ENCODE measurements around the gene OR8G1.

DNA sequence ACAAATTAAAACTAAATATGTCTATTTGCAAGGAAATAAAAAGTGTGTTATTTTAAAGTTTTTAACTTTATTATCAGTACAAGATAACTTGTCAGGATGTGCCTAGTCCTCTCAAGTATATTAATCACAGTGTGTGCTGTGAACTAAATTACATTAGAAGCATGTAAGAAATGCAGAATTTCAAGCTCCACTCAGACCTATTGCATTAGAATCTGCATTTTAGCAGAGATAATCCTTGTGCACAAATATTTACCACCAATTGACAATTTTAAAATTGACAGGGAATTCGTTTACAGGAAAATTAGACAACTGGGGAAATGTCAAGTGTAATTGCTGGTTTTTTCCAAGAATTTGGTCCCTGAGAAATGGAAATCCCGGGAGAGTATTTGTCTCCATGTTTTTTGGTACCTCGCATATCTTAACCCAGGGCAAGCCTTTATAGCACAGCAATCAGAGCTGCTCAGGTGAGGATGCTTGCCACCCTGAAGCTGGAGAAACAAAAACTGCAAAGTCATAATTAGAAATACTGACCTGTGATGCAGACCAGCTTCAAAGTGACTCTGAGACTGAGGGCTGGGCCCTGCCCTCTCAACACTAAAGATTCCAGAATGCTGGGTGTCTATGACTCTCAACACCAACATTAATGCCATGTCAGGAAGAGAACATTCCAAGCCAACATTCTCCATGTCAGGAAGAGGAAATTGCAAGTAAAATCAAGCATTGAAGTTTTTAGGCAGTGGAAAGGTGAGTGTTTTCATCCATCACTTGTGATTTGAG is at the start of gene OR8G1:
- TF ChIP-seq POLR2AphosphoS5 (IDR thresholded peaks at IDR 0.05; ENCODE audit: control insufficient read depth, insufficient read depth, low read depth, low read length) (no peak), ZBTB7A (IDR thresholded peaks at IDR 0.05; ENCODE audit: borderline replicate concordance, control insufficient read depth, low read depth, low read length) (no peak), CREB1 (IDR thresholded peaks at IDR 0.05) (no peak), CREB1 (CRISPR knock-in tag; IDR thresholded peaks at IDR 0.05) (no peak), NONO (IDR thresholded peaks at IDR 0.05; ENCODE audit: low read depth in 2 of 2, low read length in 1 of 2) (no peak), RCOR1 (IDR thresholded peaks at IDR 0.05; ENCODE audit: borderline replicate concordance in 1 of 2, low read depth in 2 of 2, low read length in 2 of 2) (no peak), KLF6 (CRISPR knock-in tag; IDR thresholded peaks at IDR 0.05; ENCODE audit: borderline replicate concordance) (no peak), EZH2 (IDR thresholded peaks at IDR 0.05; ENCODE audit: borderline replicate concordance, low read depth, low read length) (no peak), CEBPB (tag; IDR thresholded peaks at IDR 0.05) (no peak)
- TF ChIP-seq, protein P1, sequence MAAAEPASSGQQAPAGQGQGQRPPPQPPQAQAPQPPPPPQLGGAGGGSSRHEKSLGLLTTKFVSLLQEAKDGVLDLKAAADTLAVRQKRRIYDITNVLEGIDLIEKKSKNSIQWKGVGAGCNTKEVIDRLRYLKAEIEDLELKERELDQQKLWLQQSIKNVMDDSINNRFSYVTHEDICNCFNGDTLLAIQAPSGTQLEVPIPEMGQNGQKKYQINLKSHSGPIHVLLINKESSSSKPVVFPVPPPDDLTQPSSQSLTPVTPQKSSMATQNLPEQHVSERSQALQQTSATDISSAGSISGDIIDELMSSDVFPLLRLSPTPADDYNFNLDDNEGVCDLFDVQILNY (CRISPR knock-in tag; IDR thresholded peaks at IDR 0.05), result no peak
- TF ChIP-seq, protein P2, sequence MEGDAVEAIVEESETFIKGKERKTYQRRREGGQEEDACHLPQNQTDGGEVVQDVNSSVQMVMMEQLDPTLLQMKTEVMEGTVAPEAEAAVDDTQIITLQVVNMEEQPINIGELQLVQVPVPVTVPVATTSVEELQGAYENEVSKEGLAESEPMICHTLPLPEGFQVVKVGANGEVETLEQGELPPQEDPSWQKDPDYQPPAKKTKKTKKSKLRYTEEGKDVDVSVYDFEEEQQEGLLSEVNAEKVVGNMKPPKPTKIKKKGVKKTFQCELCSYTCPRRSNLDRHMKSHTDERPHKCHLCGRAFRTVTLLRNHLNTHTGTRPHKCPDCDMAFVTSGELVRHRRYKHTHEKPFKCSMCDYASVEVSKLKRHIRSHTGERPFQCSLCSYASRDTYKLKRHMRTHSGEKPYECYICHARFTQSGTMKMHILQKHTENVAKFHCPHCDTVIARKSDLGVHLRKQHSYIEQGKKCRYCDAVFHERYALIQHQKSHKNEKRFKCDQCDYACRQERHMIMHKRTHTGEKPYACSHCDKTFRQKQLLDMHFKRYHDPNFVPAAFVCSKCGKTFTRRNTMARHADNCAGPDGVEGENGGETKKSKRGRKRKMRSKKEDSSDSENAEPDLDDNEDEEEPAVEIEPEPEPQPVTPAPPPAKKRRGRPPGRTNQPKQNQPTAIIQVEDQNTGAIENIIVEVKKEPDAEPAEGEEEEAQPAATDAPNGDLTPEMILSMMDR (IDR thresholded peaks at IDR 0.05 in 2 of 3, conservative IDR thresholded peaks at IDR 0.05 in 1 of 3; ENCODE audit: insufficient read depth in 2 of 3, low read depth in 1 of 3, low read length in 3 of 3), result no peak
- TF ChIP-seq, protein P3, sequence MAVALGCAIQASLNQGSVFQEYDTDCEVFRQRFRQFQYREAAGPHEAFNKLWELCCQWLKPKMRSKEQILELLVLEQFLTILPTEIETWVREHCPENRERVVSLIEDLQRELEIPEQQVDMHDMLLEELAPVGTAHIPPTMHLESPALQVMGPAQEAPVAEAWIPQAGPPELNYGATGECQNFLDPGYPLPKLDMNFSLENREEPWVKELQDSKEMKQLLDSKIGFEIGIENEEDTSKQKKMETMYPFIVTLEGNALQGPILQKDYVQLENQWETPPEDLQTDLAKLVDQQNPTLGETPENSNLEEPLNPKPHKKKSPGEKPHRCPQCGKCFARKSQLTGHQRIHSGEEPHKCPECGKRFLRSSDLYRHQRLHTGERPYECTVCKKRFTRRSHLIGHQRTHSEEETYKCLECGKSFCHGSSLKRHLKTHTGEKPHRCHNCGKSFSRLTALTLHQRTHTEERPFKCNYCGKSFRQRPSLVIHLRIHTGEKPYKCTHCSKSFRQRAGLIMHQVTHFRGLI (CRISPR knock-in tag; IDR thresholded peaks at IDR 0.05), result no peak
- TF ChIP-seq, protein P4, sequence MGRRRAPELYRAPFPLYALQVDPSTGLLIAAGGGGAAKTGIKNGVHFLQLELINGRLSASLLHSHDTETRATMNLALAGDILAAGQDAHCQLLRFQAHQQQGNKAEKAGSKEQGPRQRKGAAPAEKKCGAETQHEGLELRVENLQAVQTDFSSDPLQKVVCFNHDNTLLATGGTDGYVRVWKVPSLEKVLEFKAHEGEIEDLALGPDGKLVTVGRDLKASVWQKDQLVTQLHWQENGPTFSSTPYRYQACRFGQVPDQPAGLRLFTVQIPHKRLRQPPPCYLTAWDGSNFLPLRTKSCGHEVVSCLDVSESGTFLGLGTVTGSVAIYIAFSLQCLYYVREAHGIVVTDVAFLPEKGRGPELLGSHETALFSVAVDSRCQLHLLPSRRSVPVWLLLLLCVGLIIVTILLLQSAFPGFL (CRISPR knock-in tag; IDR thresholded peaks at IDR 0.05), result no peak

All from K562 (cell line).